Peyer's patch (tissue), 4 donors: Measurements from ENCODE around the gene SPEM2. TPM values are rescaled to one million over a fixed set of nuclear protein-coding genes. Genes with fewer than 3 reads are reported as not detected.
A peak's percentile ranks its signal among the peaks of the same experiment; 100 is the strongest.

Source experiments
- DNase-seq, 3 donors: peaks; one replicate each; pipeline ENCODE4 v3.0.0-alpha.2; 2017 to 2019
- H3K27ac ChIP-seq, 4 donors: fragments of 200-600 bp; sonication (generic); one replicate each; pipeline ENCODE4 v1.5.1; 2016 to 2019
- H3K27me3 ChIP-seq, 2 donors: fragments of 200-600 bp; sonication (generic); one replicate each; pipeline ENCODE4 v1.5.1; 2019
- H3K36me3 ChIP-seq, 3 donors: fragments of 200-600 bp; sonication (generic); one replicate each; pipeline ENCODE4 v1.5.1; 2016 to 2019
- H3K4me1 ChIP-seq, 4 donors: fragments of 200-600 bp; sonication (generic); one replicate each; pipeline ENCODE4 v1.5.1; 2016 to 2019
- H3K4me3 ChIP-seq, 4 donors: fragments of 200-600 bp; sonication (generic); 1 replicate in 3 of 4; 2 replicates in 1 of 4; pipeline ENCODE4 v1.5.1; 2016 to 2019; ENCODE audit warnings: mild to moderate bottlenecking in 1 of 4
- H3K9me3 ChIP-seq, 4 donors: fragments of 200-600 bp; sonication (generic); one replicate each; pipeline ENCODE4 v1.5.1; 2016 to 2019; ENCODE audit warnings: mild to moderate bottlenecking in 1 of 4
- CTCF ChIP-seq, 6 experiments: fragments of 450-650 bp in 4 of 6; fragments of 200-600 bp in 2 of 6; sonication (generic) in 1 of 6; IDR thresholded peaks; one replicate each; pipeline ENCODE4 v1.5.1; 2017 to 2019; ENCODE audit warnings: antibody characterized with exemption in 6 of 6, mild to moderate bottlenecking in 3 of 6, moderate library complexity in 1 of 6
- POLR2A ChIP-seq, 2 donors: fragments of 450-650 bp; IDR thresholded peaks; one replicate each; pipeline ENCODE4 v1.5.1; 2017; ENCODE audit warnings: antibody characterized with exemption in 2 of 2, mild to moderate bottlenecking in 2 of 2, moderate library complexity in 2 of 2
- total RNA-seq, 4 donors: library from RNA; depleted of rRNA; stranded (reverse); fragments of >200 nt; gene quantifications; one replicate each; pipeline ENCODE4 v1.1.0, GENCODE V29; 2016

Gene SPEM2
- total RNA-seq, 4 donors from 2014 or later, result not detected

GRCh38 chr17:7398612-7399011 lies 26.8 kb upstream of the SPEM2 start:
- H3K36me3 ChIP-seq, result no peaks in the 10 kb centered on the region
- no peak overlapping the region for H3K27ac ChIP-seq
- no peaks in the 10 kb centered on the region for H3K27me3 ChIP-seq
- no peaks in the 10 kb centered on the region for H3K9me3 ChIP-seq
- peaks cover 0 to 24% (median 4%) of the 10 kb centered on the region in 4 donors for H3K4me1 ChIP-seq
- no peak for DNase-seq
- TF ChIP-seq CTCF (IDR thresholded peaks at IDR 0.05) (no peak), POLR2A (IDR thresholded peaks at IDR 0.05) (no peak)
- H3K4me3 ChIP-seq, result no peak overlapping the region

GRCh38 chr17:7403043-7403726 lies 22.2 kb upstream of the SPEM2 start:
- Histone ChIP-seq H3K9me3 (no peaks in the 10 kb centered on the region), H3K27ac (peak overlapping the region; percentile 88 to 96 (median 92)), H3K4me1 (peaks cover 0 to 15% (median 5%) of the 10 kb centered on the region in 4 donors), H3K36me3 (no peaks in the 10 kb centered on the region), H3K27me3 (no peaks in the 10 kb centered on the region), H3K4me3 (peak overlapping the region; percentile 49 to 90 (median 69))
- peak in 2 of 3 donors; percentile 88 for DNase-seq
- no peak for TF ChIP-seq CTCF (IDR thresholded peaks at IDR 0.05)
- TF ChIP-seq POLR2A (IDR thresholded peaks at IDR 0.05), result peak; percentile 34 to 65

- TF ChIP-seq POLR2A (IDR thresholded peaks at IDR 0.05), result no peak
- peak in 1 of 6 experiments; percentile 15 for TF ChIP-seq CTCF (IDR thresholded peaks at IDR 0.05)
- H3K4me1 ChIP-seq, result peaks cover 0 to 15% (median 5%) of the 10 kb centered on the region in 4 donors
- H3K27me3 ChIP-seq, result no peaks in the 10 kb centered on the region
- no peak for DNase-seq
- H3K9me3 ChIP-seq, result no peaks in the 10 kb centered on the region
- peak overlapping the region; percentile 49 to 90 (median 69) for H3K4me3 ChIP-seq
- no peaks in the 10 kb centered on the region for H3K36me3 ChIP-seq
- peak overlapping the region; percentile 88 to 96 (median 92) for H3K27ac ChIP-seq
Measured at GRCh38 chr17:7403727-7403976, 21.8 kb upstream of the SPEM2 start.

GRCh38 chr17:7403977-7404736 lies 21.3 kb upstream of the SPEM2 start, which contains the start of gene TMEM256:
Gene TMEM256 (minus strand): TSS chr17:7404097. CDS start chr17:7404084, 13 bp downstream.
- no peaks in the 10 kb centered on the region for H3K9me3 ChIP-seq
- no peaks in the 10 kb centered on the region for H3K27me3 ChIP-seq
- peak within 1 kb of the TSS; percentile 49 to 90 (median 69) for H3K4me3 ChIP-seq
- no peaks in the 10 kb centered on the region for H3K36me3 ChIP-seq
- H3K27ac ChIP-seq, result peak within 1 kb of the TSS; percentile 88 to 96 (median 92)
- TF ChIP-seq CTCF (IDR thresholded peaks at IDR 0.05), result no peak
- TF ChIP-seq POLR2A (IDR thresholded peaks at IDR 0.05), result peak; percentile 98 to 99
- H3K4me1 ChIP-seq, result peaks cover 0 to 15% (median 5%) of the 10 kb centered on the region in 4 donors
- peak; percentile 98 to 99 (median 99) for DNase-seq

GRCh38 chr17:7404737-7405349 lies 20.6 kb upstream of the SPEM2 start:
- DNase-seq, result peak in 2 of 3 donors; percentile 69 to 81
- Histone ChIP-seq H3K27ac (peak overlapping the region; percentile 88 to 96 (median 92)), H3K36me3 (no peaks in the 10 kb centered on the region), H3K4me3 (peak overlapping the region; percentile 49 to 90 (median 69)), H3K4me1 (peaks cover 0 to 15% (median 5%) of the 10 kb centered on the region in 4 donors), H3K9me3 (no peaks in the 10 kb centered on the region), H3K27me3 (no peaks in the 10 kb centered on the region)
- TF ChIP-seq CTCF (IDR thresholded peaks at IDR 0.05), result peak in 1 of 6 experiments; percentile 7
- TF ChIP-seq POLR2A (IDR thresholded peaks at IDR 0.05), result no peak
